Chondrocyte (in vitro differentiated cells): Measurements from ENCODE around the gene ABRACL. TPM values are rescaled to one million over a fixed set of nuclear protein-coding genes. Genes with fewer than 3 reads are reported as not detected.

Experiments used
- DNase-seq: peaks from one replicate; pipeline ENCODE4 v3.0.0; 2021; ENCODE audit warnings: mixed read lengths, low spot score
- H3K27ac Mint-ChIP-seq: one replicate; pipeline ENCODE4 v1.8.0; 2021; ENCODE audit warnings: mild to moderate bottlenecking, moderate library complexity, mixed read lengths; ENCODE audit not compliant: unreplicated experiment
- H3K27me3 Mint-ChIP-seq: 2 replicates; pipeline ENCODE4 v1.8.0; 2021; ENCODE audit warnings: low read depth, mixed read lengths
- H3K36me3 Mint-ChIP-seq: 2 replicates; pipeline ENCODE4 v1.8.0; 2021; ENCODE audit warnings: low read depth, mixed read lengths
- H3K4me1 Mint-ChIP-seq: 2 replicates; pipeline ENCODE4 v1.8.0; 2021; ENCODE audit warnings: low read depth, mild to moderate bottlenecking, mixed read lengths
- H3K4me3 Mint-ChIP-seq: one replicate; pipeline ENCODE4 v1.8.0; 2021; ENCODE audit warnings: mild to moderate bottlenecking, moderate library complexity, mixed read lengths; ENCODE audit not compliant: unreplicated experiment
- H3K9me3 Mint-ChIP-seq: 2 replicates; pipeline ENCODE4 v1.8.0; 2021; ENCODE audit warnings: low read depth, mixed read lengths
- CTCF ChIP-seq: fragments of 200-600 bp; sonication (generic); IDR thresholded peaks from 2 replicates; pipeline ENCODE4 v1.5.0; 2021; ENCODE audit warnings: antibody characterized with exemption, mild to moderate bottlenecking, moderate library complexity
- total RNA-seq: library from RNA; stranded (reverse); gene quantifications from 3 replicates; pipeline ENCODE4 v1.2.1, GENCODE V29; 2021

ABRACL gene
- total RNA-seq, 1 donor from 2014 or later, result 17.2 TPM

GRCh38 chr6:139062932-139063646 lies 34.5 kb downstream of the ABRACL start:
- Mint-ChIP-seq H3K27ac (no peak overlapping the region), H3K9me3 (no peaks in the 10 kb centered on the region), H3K4me1 (peaks cover 22% of the 10 kb centered on the region), H3K4me3 (no peak overlapping the region), H3K27me3 (no peaks in the 10 kb centered on the region), H3K36me3 (peaks cover 1% of the 10 kb centered on the region)
- no peak for TF ChIP-seq CTCF
- no peak for DNase-seq

GRCh38 chr6:139064981-139065665 lies 36.6 kb downstream of the ABRACL start:
- Mint-ChIP-seq H3K27me3 (no peaks in the 10 kb centered on the region), H3K36me3 (peaks cover 1% of the 10 kb centered on the region), H3K4me1 (peaks cover 21% of the 10 kb centered on the region), H3K4me3 (no peak overlapping the region), H3K9me3 (no peaks in the 10 kb centered on the region), H3K27ac (no peak overlapping the region)
- no peak for TF ChIP-seq CTCF
- no peak for DNase-seq

GRCh38 chr6:139066080-139066479 lies 37.5 kb downstream of the ABRACL start:
- Mint-ChIP-seq H3K4me1 (peaks cover 14% of the 10 kb centered on the region), H3K27me3 (peaks cover 3% of the 10 kb centered on the region), H3K36me3 (peaks cover 1% of the 10 kb centered on the region), H3K9me3 (no peaks in the 10 kb centered on the region), H3K27ac (no peak overlapping the region), H3K4me3 (no peak overlapping the region)
- no peak for DNase-seq
- TF ChIP-seq CTCF, result no peak

- H3K4me1 Mint-ChIP-seq, result peaks cover 11% of the 10 kb centered on the region
- H3K36me3 Mint-ChIP-seq, result peaks cover 1% of the 10 kb centered on the region
- H3K27ac Mint-ChIP-seq, result no peak overlapping the region
- no peak overlapping the region for H3K4me3 Mint-ChIP-seq
- H3K9me3 Mint-ChIP-seq, result peaks cover 2% of the 10 kb centered on the region
- TF ChIP-seq CTCF, result no peak
- peaks cover 3% of the 10 kb centered on the region for H3K27me3 Mint-ChIP-seq
- no peak for DNase-seq
Observed at GRCh38 chr6:139068846-139069245, 40.3 kb downstream of the ABRACL start.

GRCh38 chr6:139073118-139073517 lies 44.6 kb downstream of the ABRACL start:
- no peak for DNase-seq
- peaks cover 3% of the 10 kb centered on the region for H3K27me3 Mint-ChIP-seq
- no peak for TF ChIP-seq CTCF
- no peak overlapping the region for H3K27ac Mint-ChIP-seq
- H3K36me3 Mint-ChIP-seq, result no peaks in the 10 kb centered on the region
- no peak overlapping the region for H3K4me3 Mint-ChIP-seq
- no peaks in the 10 kb centered on the region for H3K4me1 Mint-ChIP-seq
- H3K9me3 Mint-ChIP-seq, result peaks cover 2% of the 10 kb centered on the region
